ENCODE measurements around the gene RET. TPM values are rescaled to one million over a fixed set of nuclear protein-coding genes. Genes with fewer than 3 reads are reported as not detected.

RET gene
- total RNA-seq, 3 donors from 2014 or later (not counting 1 experiment from before 2014, with no cell fraction given) = 0.16 TPM; not detected in 2

Other genes with a start within 250 kb of the RET start
- 10 to 100 TPM; 49.9 to 57.4 (median 52.8) TPM for gene CSGALNACT2, start 61.4 kb downstream of the RET start, total RNA-seq
- 10 to 100 TPM in 2 of 3 donors, 1 to 10 TPM in 1; 9.3 to 12.9 (median 10.9) TPM for gene RASGEF1A, start 190.0 kb downstream of the RET start, total RNA-seq